ENCODE results near the gene BTNL2. TPM values are rescaled to one million over a fixed set of nuclear protein-coding genes. Genes with fewer than 3 reads are reported as not detected.

The BTNL2 gene
- total and polyA plus RNA-seq, 2 donors (not counting 3 experiments of a cell fraction or from before 2014, with no cell fraction given), result not detected

DNA sequence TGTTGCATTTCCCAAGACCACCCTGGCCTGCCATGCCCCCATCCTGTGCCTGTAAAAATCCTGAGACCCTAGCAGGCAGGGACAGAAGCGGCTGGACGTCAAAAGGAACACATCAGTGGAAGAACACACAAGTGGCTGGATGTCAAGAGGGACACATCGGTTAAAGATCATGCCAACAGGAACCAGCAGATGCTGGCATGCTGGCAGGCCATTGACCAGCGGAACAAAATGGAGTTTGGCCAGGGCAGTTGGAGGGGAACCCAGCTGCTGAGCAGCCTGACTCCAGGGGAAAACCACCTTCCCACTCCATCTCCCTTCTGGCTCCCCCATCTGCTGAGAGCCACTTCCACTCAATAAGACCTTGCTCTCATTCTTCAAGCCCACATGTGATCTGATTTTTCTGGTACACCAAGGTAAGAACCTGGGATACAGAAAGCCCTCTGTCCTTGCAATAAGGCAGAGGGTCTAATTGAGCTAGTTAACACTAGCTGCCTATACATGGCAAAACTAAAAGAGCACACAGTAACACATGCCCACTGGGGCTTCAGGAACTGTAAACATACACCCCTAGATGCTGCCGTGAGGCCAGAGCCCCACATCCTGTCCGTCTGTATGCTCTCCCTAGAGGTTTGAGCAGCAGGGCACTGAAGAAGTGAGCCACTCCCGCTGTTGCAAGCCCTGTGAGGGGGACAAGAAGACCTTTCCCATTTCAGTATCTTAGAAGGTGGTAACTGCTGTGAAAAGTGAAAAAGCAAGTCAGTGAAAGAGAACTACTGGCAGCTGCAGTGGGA, 31.0 kb downstream of the BTNL2 start:
- Histone ChIP-seq H3K27me3 (ENCODE audit: control insufficient read depth in 2 of 2, insufficient read depth in 2 of 2, low read length in 2 of 2) (no peaks in the 10 kb centered on the region), H3K4me1 (ENCODE audit: control insufficient read depth, extremely low read depth, insufficient read depth, low read length) (peaks cover 9% of the 10 kb centered on the region), H4K20me1 (replicated peaks; ENCODE audit: control insufficient read depth, extremely low read depth, insufficient read depth, low read length) (no peaks in the 10 kb centered on the region), H3K9me3 (replicated peaks; ENCODE audit: control insufficient read depth, insufficient read depth, low read length) (no peaks in the 10 kb centered on the region), H2AFZ (ENCODE audit: low read depth, low read length) (no peak overlapping the region), H3K4me3 (replicated peaks in 1 of 3; ENCODE audit: insufficient read depth in 1 of 3, low read depth in 1 of 3, low read length in 3 of 3) (no peak overlapping the region), H3K9me1 (replicated peaks; ENCODE audit: control insufficient read depth, extremely low read depth, insufficient read depth, low read length) (no peaks in the 10 kb centered on the region), H3K79me2 (ENCODE audit: control insufficient read depth, insufficient read depth, low read length) (no peaks in the 10 kb centered on the region), H3K4me2 (ENCODE audit: insufficient read depth, low read length) (no peak overlapping the region), H3K9ac (replicated peaks; ENCODE audit: extremely low read depth, insufficient read depth, low read length) (no peak overlapping the region), H3K36me3 (ENCODE audit: control insufficient read depth in 2 of 2, extremely low read depth in 1 of 2, insufficient read depth in 2 of 2, low read length in 2 of 2) (no peaks in the 10 kb centered on the region), H3K27ac (ENCODE audit: insufficient read depth, low read depth, low read length) (no peak overlapping the region)
- DNase-seq (ENCODE audit: low read depth, low spot score) (no peak), FAIRE-seq (no peak)
- ChIA-PET POLR2A (no interaction called here), CTCF (no interaction called here)
- intact Hi-C loops (cut with micrococcal nuclease), result no loop called here
- TF ChIP-seq GATA2 (IDR thresholded peaks at IDR 0.05; ENCODE audit: insufficient read depth, insufficient read length, low read depth, low read length), result no peak
- TF ChIP-seq FOS (IDR thresholded peaks at IDR 0.05; ENCODE audit: borderline replicate concordance, insufficient read depth, low read length), result no peak
- TF ChIP-seq POLR2AphosphoS5 (IDR thresholded peaks at IDR 0.05; ENCODE audit: insufficient read depth, low read depth, low read length), result no peak
- TF ChIP-seq, protein P1, sequence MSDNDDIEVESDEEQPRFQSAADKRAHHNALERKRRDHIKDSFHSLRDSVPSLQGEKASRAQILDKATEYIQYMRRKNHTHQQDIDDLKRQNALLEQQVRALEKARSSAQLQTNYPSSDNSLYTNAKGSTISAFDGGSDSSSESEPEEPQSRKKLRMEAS (IDR thresholded peaks at IDR 0.05; ENCODE audit: insufficient read depth, insufficient read length), result no peak
- TF ChIP-seq JUN (IDR thresholded peaks at IDR 0.05; ENCODE audit: borderline replicate concordance, insufficient read depth, insufficient read length, low read depth), result no peak
- TF ChIP-seq, protein P2, sequence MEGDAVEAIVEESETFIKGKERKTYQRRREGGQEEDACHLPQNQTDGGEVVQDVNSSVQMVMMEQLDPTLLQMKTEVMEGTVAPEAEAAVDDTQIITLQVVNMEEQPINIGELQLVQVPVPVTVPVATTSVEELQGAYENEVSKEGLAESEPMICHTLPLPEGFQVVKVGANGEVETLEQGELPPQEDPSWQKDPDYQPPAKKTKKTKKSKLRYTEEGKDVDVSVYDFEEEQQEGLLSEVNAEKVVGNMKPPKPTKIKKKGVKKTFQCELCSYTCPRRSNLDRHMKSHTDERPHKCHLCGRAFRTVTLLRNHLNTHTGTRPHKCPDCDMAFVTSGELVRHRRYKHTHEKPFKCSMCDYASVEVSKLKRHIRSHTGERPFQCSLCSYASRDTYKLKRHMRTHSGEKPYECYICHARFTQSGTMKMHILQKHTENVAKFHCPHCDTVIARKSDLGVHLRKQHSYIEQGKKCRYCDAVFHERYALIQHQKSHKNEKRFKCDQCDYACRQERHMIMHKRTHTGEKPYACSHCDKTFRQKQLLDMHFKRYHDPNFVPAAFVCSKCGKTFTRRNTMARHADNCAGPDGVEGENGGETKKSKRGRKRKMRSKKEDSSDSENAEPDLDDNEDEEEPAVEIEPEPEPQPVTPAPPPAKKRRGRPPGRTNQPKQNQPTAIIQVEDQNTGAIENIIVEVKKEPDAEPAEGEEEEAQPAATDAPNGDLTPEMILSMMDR (IDR thresholded peaks at IDR 0.05; ENCODE audit: extremely low read depth in 1 of 2, insufficient read depth in 1 of 2, low read depth in 1 of 2, low read length in 2 of 2), result no peak
- TF ChIP-seq POLR2A (IDR thresholded peaks at IDR 0.05; ENCODE audit: low read depth, low read length), result no peak
- no peak for TF ChIP-seq MYC (IDR thresholded peaks at IDR 0.05; ENCODE audit: low read depth, low read length)
- no TSS peak for BruUV-seq (replicated peaks)
- dilution Hi-C loops (cut with MboI; ENCODE audit: extremely low pct_ligation_motif_present, low sequenced_read_pairs), result no loop called here
